Transverse colon (tissue), 4 donors: ENCODE results near the gene TAC3.

Source experiments
- POLR2AphosphoS5 ChIP-seq, 3 donors: sonication (generic); formaldehyde crosslinking; IDR thresholded peaks; one replicate each; pipeline ENCODE4 v1.6.1; 2016; ENCODE audit warnings: antibody characterized with exemption in 3 of 3
- TF ChIP-seq, protein P1 (sequence below), 5 experiments: fragments of 200-600 bp in 3 of 5; fragments of 450-650 bp in 2 of 5; sonication (generic) in 3 of 5; IDR thresholded peaks; 1 replicate in 2 of 5; 2 replicates in 3 of 5; pipeline ENCODE4 v1.5.1; 2016 to 2017; ENCODE audit warnings: antibody characterized with exemption in 5 of 5, inconsistent platforms in 3 of 5, mild to moderate bottlenecking in 2 of 5, moderate library complexity in 1 of 5

- TF ChIP-seq, protein P1, sequence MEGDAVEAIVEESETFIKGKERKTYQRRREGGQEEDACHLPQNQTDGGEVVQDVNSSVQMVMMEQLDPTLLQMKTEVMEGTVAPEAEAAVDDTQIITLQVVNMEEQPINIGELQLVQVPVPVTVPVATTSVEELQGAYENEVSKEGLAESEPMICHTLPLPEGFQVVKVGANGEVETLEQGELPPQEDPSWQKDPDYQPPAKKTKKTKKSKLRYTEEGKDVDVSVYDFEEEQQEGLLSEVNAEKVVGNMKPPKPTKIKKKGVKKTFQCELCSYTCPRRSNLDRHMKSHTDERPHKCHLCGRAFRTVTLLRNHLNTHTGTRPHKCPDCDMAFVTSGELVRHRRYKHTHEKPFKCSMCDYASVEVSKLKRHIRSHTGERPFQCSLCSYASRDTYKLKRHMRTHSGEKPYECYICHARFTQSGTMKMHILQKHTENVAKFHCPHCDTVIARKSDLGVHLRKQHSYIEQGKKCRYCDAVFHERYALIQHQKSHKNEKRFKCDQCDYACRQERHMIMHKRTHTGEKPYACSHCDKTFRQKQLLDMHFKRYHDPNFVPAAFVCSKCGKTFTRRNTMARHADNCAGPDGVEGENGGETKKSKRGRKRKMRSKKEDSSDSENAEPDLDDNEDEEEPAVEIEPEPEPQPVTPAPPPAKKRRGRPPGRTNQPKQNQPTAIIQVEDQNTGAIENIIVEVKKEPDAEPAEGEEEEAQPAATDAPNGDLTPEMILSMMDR (IDR thresholded peaks at IDR 0.05) = no peak
- no peak for TF ChIP-seq POLR2AphosphoS5 (IDR thresholded peaks at IDR 0.05)
These were observed 12.9 kb downstream of the TAC3 start for GRCh38 chr12:57003395-57003794.
